NT2/D1 (cell line): ENCODE data around the gene SHANK3.
A peak's percentile ranks its signal among the peaks of the same experiment; 100 is the strongest.

ENCODE experiments used
- DNase-seq: peaks from one replicate; pipeline ENCODE4 v3.0.0-alpha.2; 2011; ENCODE audit warnings: low read depth, low spot score
- H3K27me3 ChIP-seq: 2 replicates; pipeline ENCODE4 v1.6.0; 2011; ENCODE audit warnings: mild to moderate bottlenecking; ENCODE audit not compliant: insufficient read length, insufficient read depth
- H3K36me3 ChIP-seq: 2 replicates; pipeline ENCODE4 v1.6.1; 2011; ENCODE audit warnings: mild to moderate bottlenecking, low read length, mixed read lengths; ENCODE audit not compliant: insufficient read depth, insufficient read length
- H3K4me1 ChIP-seq: 2 replicates; pipeline ENCODE4 v1.5.1; 2011; ENCODE audit not compliant: insufficient read depth, insufficient read length
- H3K4me3 ChIP-seq: 2 replicates; pipeline ENCODE4 v1.5.1; 2011; ENCODE audit warnings: low read depth; ENCODE audit not compliant: insufficient read length
- H3K9ac ChIP-seq: 2 replicates; pipeline ENCODE4 v1.6.0; 2011; ENCODE audit warnings: low read depth; ENCODE audit not compliant: insufficient read length
- H3K9me3 ChIP-seq: 2 replicates; pipeline ENCODE4 v1.5.1; 2011; ENCODE audit warnings: mild to moderate bottlenecking, low read length; ENCODE audit not compliant: insufficient read depth
- SUZ12 ChIP-seq: IDR thresholded peaks from 2 replicates; pipeline ENCODE4 v1.6.1; 2011; ENCODE audit not compliant: insufficient read length, insufficient read depth; ENCODE audit errors: extremely low read depth
- YY1 ChIP-seq: IDR thresholded peaks from 2 replicates; pipeline ENCODE4 v1.6.1; 2011; ENCODE audit not compliant: insufficient read length, insufficient read depth
- ZNF274 ChIP-seq: IDR thresholded peaks from 2 replicates; pipeline ENCODE4 v1.6.1; 2011; ENCODE audit warnings: mild to moderate bottlenecking, low read depth, low read length

Gene SHANK3

DNA sequence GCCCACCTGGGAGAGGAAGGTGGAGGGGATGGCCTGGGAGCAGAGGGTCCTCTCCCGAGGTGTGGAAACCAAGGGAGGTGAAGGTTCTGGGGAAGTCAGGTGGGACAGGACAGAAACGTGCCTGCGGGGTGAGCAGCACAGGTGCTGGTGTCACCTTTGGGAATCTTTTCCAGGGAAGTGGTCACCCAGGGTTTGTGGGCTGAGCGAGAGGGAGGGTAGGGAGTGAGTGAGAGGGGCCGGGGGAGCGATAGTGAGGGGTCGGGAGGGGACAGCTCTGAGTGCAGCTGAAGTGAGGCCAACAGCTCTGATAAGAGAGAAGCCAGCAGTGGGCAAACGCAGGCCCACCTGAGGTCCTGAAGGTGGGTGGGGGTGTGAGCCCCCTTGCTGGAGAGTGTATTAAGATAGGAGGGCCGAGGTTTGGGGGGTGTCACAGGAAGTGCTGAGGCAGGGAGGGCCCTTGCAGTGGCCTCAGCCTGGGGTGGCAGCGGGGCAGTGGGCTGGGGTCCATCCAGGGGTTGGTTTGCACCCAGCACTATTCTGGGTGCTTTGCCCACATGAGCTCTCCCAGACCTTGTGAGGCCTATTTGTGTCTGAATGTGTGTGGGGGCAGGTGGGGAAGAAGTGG lies 1.6 kb upstream of the SHANK3 start:
- H3K9ac ChIP-seq = no peak overlapping the region
- peaks cover 14% of the 10 kb centered on the region for H3K4me1 ChIP-seq
- H3K4me3 ChIP-seq = no peak overlapping the region
- peaks cover 9% of the 10 kb centered on the region for H3K27me3 ChIP-seq
- no peaks in the 10 kb centered on the region for H3K36me3 ChIP-seq
- no peak for DNase-seq
- no peaks in the 10 kb centered on the region for H3K9me3 ChIP-seq
- no peak for TF ChIP-seq YY1
- no peak for TF ChIP-seq SUZ12
- TF ChIP-seq ZNF274 = no peak

GRCh38 chr22:50671641-50672040 lies 982 bp upstream of the SHANK3 start:
- Histone ChIP-seq H3K4me1 (peaks cover 14% of the 10 kb centered on the region), H3K9ac (no peak overlapping the region), H3K9me3 (no peaks in the 10 kb centered on the region), H3K36me3 (no peaks in the 10 kb centered on the region), H3K27me3 (peaks cover 14% of the 10 kb centered on the region), H3K4me3 (no peak overlapping the region)
- no peak for DNase-seq
- TF ChIP-seq YY1 (no peak), SUZ12 (no peak), ZNF274 (no peak)

DNA sequence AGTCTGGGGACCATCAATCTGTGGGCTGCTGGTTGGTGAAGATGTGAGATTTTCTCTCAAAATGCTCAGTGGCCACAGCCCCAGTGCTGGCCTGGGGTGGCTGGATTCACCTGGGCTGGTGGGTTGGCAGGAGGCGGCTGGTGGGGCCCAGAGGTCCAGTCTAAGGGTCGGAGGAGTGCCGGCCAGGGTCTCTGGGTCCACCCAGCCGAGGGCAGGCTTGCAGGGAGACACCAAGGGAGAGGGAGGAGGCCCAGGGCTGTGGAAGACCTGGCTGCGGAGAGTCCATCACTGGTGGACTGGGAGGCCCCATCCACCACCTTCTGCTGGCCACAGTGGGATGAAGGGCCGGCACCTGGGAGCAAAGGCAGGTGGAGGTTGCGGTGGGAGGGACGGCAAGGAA lies 582 bp upstream of the SHANK3 start:
- Histone ChIP-seq H3K4me1 (peaks cover 14% of the 10 kb centered on the region), H3K36me3 (peaks cover 1% of the 10 kb centered on the region), H3K4me3 (no peak overlapping the region), H3K9me3 (no peaks in the 10 kb centered on the region), H3K27me3 (peaks cover 14% of the 10 kb centered on the region), H3K9ac (no peak overlapping the region)
- TF ChIP-seq ZNF274 (no peak), YY1 (no peak), SUZ12 (no peak)
- DNase-seq = no peak

DNA sequence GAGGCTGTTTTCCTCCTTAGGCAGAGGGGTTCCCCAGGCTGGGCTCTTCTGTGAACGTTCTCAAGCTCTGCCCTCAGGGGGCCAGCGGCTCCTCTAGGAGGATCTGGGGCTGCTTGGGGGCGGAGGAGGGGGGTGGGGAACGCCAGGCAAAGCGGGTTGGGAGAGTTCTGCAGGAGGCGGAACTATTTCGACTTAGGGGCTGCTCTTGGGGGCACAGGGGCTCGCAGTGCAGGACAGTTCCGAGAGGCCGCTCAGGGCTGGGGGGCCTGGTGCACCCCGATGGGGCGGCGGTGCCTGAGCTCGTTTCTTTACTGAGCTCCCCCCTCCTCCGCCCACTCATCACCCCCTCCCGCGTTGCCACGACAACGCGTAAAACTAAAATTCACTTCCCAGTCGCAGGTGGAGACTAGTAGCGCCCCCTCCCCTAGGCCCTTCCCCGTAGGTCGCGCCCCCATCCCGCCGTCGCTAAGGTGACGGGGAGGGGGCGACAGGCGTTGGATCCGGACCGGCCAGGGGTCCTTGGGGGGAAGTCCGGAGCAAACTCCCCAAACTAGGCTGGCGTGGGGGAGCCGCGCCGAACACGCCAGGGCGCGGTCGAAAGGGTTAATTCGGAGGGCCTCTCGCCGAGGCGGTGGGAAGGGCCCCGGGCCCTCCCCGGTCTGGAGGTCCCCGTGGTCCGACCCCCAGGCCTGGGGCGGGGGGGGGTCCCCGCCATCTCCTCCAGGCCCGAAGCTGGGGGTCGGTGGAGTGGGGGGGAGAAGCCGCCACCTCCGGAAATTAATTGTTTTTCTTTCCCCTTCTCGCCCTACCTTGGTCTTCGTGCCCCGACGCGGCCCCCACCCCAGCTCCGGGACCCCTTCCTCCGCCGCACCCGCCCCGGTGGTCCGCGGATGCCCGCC lies 857 bp downstream of the SHANK3 start:
- TF ChIP-seq YY1 (no peak), ZNF274 (no peak), SUZ12 (no peak)
- H3K4me1 ChIP-seq = peaks cover 14% of the 10 kb centered on the region
- peaks cover 14% of the 10 kb centered on the region for H3K27me3 ChIP-seq
- H3K4me3 ChIP-seq = peak overlapping the region; percentile 47
- H3K9ac ChIP-seq = peak overlapping the region; percentile 67
- no peaks in the 10 kb centered on the region for H3K9me3 ChIP-seq
- no peak for DNase-seq
- H3K36me3 ChIP-seq = peaks cover 8% of the 10 kb centered on the region

- TF ChIP-seq YY1 (no peak), SUZ12 (no peak), ZNF274 (no peak)
- no peak for DNase-seq
- peaks cover 14% of the 10 kb centered on the region for H3K4me1 ChIP-seq
- no peak overlapping the region for H3K9ac ChIP-seq
- no peaks in the 10 kb centered on the region for H3K9me3 ChIP-seq
- H3K4me3 ChIP-seq = no peak overlapping the region
- peaks cover 14% of the 10 kb centered on the region for H3K36me3 ChIP-seq
- peaks cover 14% of the 10 kb centered on the region for H3K27me3 ChIP-seq
These were observed 1.5 kb downstream of the SHANK3 start for GRCh38 chr22:50674130-50674500.

- Histone ChIP-seq H3K9me3 (no peaks in the 10 kb centered on the region), H3K27me3 (peaks cover 14% of the 10 kb centered on the region), H3K36me3 (peaks cover 17% of the 10 kb centered on the region), H3K9ac (peak overlapping the region; percentile 71), H3K4me3 (peak overlapping the region; percentile 75), H3K4me1 (peaks cover 14% of the 10 kb centered on the region)
- TF ChIP-seq ZNF274 = no peak
- TF ChIP-seq YY1 = no peak
- no peak for TF ChIP-seq SUZ12
- DNase-seq = peak; percentile 56
These were observed 2.3 kb downstream of the SHANK3 start for GRCh38 chr22:50674606-50675552.
